GM12892 (cell line): Measurements from ENCODE around the gene IL13RA2.

Experiments
- DNase-seq: peaks from one replicate; pipeline ENCODE4 v3.0.0; 2011; ENCODE audit not compliant: insufficient read length
- FAIRE-seq: peaks from 2 replicates; lab custom pipeline; 2011; peaks lifted over from hg19 to GRCh38; lab: Jason Lieb, UNC
- POLR2A ChIP-seq: IDR thresholded peaks from 2 replicates; pipeline ENCODE4 v1.6.1; 2011; ENCODE audit warnings: low read depth, low read length, control low read depth
- POLR2AphosphoS5 ChIP-seq: IDR thresholded peaks from 2 replicates; pipeline ENCODE4 v1.6.1; 2011; ENCODE audit warnings: low read depth, low read length, control low read depth
- TAF1 ChIP-seq: IDR thresholded peaks from 2 replicates; pipeline ENCODE4 v1.6.1; 2011; ENCODE audit warnings: low read depth, mild to moderate bottlenecking, control low read depth, low read length, borderline replicate concordance

IL13RA2 gene

DNA sequence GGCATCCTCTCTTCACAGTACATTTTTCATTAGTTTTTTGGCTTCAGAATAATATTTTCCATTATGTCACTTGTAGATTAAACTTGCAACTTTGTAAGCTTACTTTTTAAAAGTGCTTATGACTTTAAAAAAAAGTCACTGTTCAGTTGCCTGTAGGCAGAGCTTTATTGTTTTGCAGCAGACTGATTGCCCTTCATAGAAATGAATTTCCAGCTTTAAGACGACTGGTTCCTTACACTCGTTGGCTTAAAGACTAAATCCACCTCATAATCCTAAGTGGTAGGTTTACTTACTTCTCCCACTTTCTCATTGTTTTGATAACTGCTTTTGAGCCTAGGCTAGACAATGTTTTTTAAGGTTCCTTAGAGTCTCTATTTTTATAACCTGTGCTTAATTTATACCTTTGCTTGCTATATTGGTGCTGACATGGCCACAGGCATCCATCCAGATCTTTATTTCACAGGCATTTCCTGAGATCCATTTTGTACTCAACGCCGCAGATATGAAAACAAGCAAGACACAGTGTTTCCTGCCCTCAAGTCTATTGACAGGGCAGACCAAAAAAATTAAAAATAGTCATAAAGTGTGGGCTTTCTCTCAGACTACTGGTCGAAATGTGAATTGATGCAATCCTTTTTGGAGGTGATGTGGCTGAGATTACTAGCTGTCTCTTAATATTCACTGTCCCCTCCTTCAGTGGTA is 12.6 kb upstream of the IL13RA2 start:
- no peak for TF ChIP-seq POLR2AphosphoS5
- TF ChIP-seq TAF1, result no peak
- no peak for TF ChIP-seq POLR2A
- DNase-seq, result no peak
- no peak for FAIRE-seq

GRCh38 chrX:115029440-115029839 is 12.0 kb upstream of the IL13RA2 start:
- FAIRE-seq (no peak), DNase-seq (no peak)
- no peak for TF ChIP-seq POLR2A
- no peak for TF ChIP-seq POLR2AphosphoS5
- no peak for TF ChIP-seq TAF1

DNA sequence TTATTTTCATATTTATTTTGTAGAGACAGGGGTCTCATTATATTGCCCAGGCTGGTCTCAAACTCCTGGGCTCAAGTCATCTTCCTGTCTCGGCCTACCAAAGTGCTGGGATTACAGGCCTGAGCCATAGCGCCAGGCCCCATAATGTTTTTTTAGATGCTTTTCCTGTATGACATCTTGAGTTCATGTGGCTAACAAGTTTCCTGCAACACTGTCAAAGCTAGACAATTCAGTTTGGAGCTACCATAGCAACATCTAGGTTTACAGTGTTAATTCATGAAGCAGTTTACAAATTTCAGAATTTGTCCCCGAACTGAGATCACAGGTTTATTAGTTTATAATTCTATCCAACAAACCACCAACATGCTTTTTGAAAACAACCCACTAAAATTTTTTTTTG is 6.4 kb upstream of the IL13RA2 start:
- FAIRE-seq (no peak), DNase-seq (no peak)
- TF ChIP-seq POLR2AphosphoS5, result no peak
- no peak for TF ChIP-seq POLR2A
- TF ChIP-seq TAF1, result no peak

GRCh38 chrX:115023139-115023538 is 5.7 kb upstream of the IL13RA2 start:
- DNase-seq, result no peak
- TF ChIP-seq TAF1 (no peak), POLR2AphosphoS5 (no peak), POLR2A (no peak)
- no peak for FAIRE-seq

GRCh38 chrX:115021121-115021520 is 3.7 kb upstream of the IL13RA2 start:
- DNase-seq, result no peak
- TF ChIP-seq TAF1 (no peak), POLR2AphosphoS5 (no peak), POLR2A (no peak)
- no peak for FAIRE-seq

- TF ChIP-seq POLR2A (no peak), POLR2AphosphoS5 (no peak), TAF1 (no peak)
- FAIRE-seq (no peak), DNase-seq (no peak)
These were observed 1.5 kb upstream of the IL13RA2 start for GRCh38 chrX:115018944-115019343.

GRCh38 chrX:115018040-115018647 is 728 bp upstream of the IL13RA2 start:
- FAIRE-seq, result no peak
- TF ChIP-seq TAF1 (no peak), POLR2A (no peak), POLR2AphosphoS5 (no peak)
- DNase-seq, result no peak

GRCh38 chrX:115013705-115014104 is 3.7 kb downstream of the IL13RA2 start:
- DNase-seq (no peak), FAIRE-seq (no peak)
- no peak for TF ChIP-seq POLR2AphosphoS5
- TF ChIP-seq POLR2A, result no peak
- no peak for TF ChIP-seq TAF1

DNA sequence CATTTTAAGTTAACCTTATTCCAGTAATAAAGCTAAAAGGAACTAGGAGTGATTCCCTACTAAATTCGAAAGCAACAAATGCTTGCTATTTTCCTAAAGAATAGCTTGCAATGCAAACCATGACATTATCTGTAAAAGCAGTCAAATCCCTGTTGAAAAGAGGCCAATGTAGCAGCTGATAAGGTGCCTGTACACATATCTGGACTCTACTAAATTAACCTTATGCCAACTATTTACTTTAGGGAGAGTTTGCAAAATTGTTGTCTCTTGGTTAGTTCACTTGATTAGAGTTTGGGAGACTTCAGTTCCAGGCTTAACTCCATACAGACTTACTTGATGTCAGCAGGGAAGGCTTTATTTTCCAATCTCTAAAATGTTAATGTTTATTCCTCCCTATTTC is 6.0 kb downstream of the IL13RA2 start:
- DNase-seq (no peak), FAIRE-seq (no peak)
- TF ChIP-seq POLR2A (no peak), TAF1 (no peak), POLR2AphosphoS5 (no peak)

GRCh38 chrX:114999906-115000305 is 17.5 kb downstream of the IL13RA2 start:
- no peak for FAIRE-seq
- DNase-seq, result no peak
- TF ChIP-seq POLR2AphosphoS5, result no peak
- no peak for TF ChIP-seq TAF1
- no peak for TF ChIP-seq POLR2A

GRCh38 chrX:114997779-114998178 is 19.6 kb downstream of the IL13RA2 start:
- no peak for DNase-seq
- TF ChIP-seq POLR2A (no peak), TAF1 (no peak), POLR2AphosphoS5 (no peak)
- no peak for FAIRE-seq
